NCI-H128 (cell line): ENCODE data around the gene GLT8D2.

Experiments
- DNase-seq: peaks from one replicate; lab custom pipeline; 2025; ENCODE audit not compliant: unreplicated experiment; lab: John Stamatoyannopoulos, UW

The GLT8D2 gene

GRCh38 chr12:104003596-104003995 lies 46.4 kb downstream of the GLT8D2 start:
- DNase-seq = no peak

GRCh38 chr12:104002686-104003085 lies 47.3 kb downstream of the GLT8D2 start:
- no peak for DNase-seq

- DNase-seq = no peak
Observed at GRCh38 chr12:104000807-104001434, 49.1 kb downstream of the GLT8D2 start.

DNA sequence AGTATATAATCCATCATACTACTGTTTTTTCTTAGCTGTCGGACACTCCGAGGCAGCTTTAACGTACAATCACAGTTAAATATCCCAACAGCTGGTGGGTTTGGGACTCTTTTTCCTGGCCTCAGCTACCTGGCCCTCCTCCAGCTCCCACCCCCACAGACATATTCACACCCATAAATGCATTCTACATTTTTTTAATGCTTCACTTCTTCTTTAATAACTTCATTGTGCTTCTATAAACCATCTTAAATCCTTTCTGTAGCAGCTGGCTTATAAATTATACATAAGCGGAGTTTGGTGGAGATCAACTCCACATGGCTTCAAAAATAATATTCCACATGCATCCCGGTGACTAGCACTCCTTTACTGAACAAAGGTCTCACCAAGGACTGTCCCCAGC lies 51.0 kb downstream of the GLT8D2 start:
- DNase-seq = no peak

- no peak for DNase-seq
Observed at GRCh38 chr12:103997286-103997900, 52.6 kb downstream of the GLT8D2 start.

GRCh38 chr12:103996595-103996994 lies 53.4 kb downstream of the GLT8D2 start:
- no peak for DNase-seq

- DNase-seq = no peak
Observed at GRCh38 chr12:103994235-103994634, 55.8 kb downstream of the GLT8D2 start.

DNA sequence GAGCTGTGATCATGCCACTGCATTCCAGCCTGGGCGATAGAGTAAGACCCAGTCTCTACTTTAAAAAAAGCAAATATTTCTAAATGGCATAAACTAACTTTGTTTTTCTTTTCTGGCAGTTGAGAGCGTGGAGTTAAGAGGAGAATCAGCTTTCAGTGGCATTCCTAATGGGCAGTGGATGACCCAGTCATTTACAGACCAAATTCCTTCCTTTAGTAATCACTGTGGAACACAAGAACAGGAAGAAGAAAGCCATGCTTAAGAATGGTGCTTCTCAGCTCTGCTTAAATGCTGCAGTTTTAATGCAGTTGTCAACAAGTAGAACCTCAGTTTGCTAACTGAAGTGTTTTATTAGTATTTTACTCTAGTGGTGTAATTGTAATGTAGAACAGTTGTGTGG lies 63.2 kb downstream of the GLT8D2 start:
- no peak for DNase-seq

GRCh38 chr12:103978384-103978982 lies 71.5 kb downstream of the GLT8D2 start:
- no peak for DNase-seq

- no peak for DNase-seq
Observed at GRCh38 chr12:103975368-103975767, 74.6 kb downstream of the GLT8D2 start.

DNA sequence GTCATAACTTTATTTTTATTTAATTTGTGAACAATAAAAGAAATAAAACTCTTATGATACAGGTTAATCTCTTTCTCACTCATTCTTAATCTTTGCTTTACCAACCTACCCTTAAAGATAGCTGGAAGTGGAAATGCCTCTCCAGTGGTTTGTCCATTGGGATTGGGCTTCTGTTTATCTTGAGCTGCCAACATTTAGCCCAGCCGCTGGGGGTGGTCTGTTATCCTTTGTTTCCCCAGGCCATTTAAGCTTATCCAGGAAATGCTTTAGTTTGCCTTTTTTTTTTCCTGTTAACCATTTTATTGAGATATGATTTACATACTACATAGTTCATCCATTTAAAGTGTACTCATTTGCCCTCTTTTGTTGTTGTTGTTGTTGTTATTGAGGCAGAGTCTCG lies 76.1 kb downstream of the GLT8D2 start:
- DNase-seq = no peak

DNA sequence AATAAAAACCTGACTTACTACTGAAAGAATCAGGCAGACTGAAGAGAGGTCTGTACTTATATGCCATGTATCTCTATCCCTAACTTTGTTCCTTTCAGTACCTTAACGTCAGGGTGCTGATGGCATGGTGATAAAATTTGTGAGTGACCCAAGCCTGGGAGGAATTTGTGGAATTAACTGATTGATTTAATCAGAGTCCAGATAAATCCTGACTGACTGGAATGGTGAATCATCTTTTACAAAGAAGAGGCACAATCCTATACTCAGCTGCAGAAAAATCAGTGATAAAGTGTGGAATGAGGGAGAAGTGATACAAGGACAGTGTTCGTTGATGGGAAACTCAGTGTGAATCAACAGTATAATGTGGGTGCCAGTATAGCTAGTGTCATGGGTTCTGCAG lies 80.6 kb downstream of the GLT8D2 start:
- DNase-seq = no peak

DNA sequence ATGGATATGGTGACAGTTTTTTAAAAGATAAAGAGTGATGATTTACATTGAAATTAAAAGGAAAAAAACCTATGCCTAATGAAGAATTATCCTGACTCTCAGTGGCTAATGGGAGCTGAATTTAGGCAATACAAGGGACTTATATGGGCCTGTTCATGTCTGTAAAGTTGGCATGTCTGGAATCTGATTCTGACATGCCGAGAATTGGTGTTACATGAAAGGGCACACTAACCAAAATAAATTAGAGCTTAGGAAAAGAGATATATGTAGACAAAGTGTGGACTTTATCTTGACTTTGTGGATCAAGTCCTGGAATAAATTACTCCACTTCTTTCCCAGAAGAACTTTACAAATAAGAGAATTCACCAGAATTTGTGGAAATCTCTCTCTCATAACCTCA lies 83.3 kb downstream of the GLT8D2 start:
- no peak for DNase-seq

DNA sequence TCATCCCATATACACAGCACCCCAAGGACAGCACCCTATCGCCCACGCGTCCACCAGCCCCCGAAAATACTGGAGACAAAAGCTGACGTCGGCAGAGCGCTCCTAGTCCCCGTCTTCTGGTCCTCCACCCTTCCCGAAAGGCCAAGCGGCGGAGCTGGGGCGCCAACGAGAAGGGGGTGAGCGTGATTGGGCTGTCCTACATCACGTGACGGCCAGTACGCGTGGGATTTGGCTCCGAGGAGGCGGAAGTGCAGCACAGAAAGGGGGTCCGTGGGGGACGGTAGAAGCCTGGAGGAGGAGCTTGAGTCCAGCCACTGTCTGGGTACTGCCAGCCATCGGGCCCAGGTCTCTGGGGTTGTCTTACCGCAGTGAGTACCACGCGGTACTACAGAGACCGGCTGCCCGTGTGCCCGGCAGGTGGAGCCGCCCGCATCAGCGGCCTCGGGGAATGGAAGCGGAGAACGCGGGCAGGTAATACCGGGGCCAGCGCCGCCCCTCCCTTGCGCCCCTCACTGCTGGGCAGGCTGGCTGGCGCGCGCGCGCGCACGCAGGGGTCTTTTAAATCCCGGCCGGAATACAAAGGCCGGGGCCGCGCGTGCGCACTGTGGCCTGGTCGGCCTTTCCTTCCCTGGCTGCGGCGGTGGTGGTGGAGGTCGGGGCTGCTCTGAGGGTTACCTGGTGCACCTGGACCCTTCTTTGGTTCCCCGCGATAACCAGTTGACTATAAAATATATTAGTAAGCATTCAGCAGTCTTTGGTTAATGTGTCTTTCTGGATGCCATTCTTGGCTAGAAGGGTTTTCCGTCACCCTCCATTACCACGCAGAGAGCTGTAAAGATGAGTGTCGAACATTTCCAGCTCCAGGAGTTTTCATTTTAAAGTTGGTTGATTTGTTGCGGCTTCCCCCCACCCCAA lies 84.1 kb downstream of the GLT8D2 start, which contains the start of gene TDG:
Gene TDG (plus strand): TSS at position 283 of the 915 bp plus-strand sequence. CDS start 166 bp downstream, at position 449.
- peak; percentile 96 for DNase-seq

DNA sequence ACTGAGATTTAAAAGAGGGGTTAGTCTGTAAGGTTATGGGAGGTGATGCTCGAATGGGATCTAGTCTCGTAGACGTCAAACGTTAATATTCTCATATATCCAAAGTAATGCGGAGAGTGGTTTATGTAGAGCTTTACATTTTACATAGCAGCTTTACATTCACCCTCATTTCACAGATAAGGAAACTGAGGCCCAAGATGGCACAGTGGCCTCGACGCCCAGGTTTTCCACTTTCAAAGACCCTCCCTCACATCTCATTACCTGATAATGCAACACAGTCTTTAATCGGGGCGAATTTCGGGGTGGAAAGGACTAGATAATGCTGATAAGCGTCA lies 84.8 kb downstream of the GLT8D2 start:
- no peak for DNase-seq

- DNase-seq = no peak
Observed at GRCh38 chr12:103964805-103965204, 85.2 kb downstream of the GLT8D2 start.

- no peak for DNase-seq
Observed at GRCh38 chr12:103962493-103962892, 87.5 kb downstream of the GLT8D2 start.

GRCh38 chr12:103960616-103961227 lies 89.3 kb downstream of the GLT8D2 start:
- DNase-seq = no peak

DNA sequence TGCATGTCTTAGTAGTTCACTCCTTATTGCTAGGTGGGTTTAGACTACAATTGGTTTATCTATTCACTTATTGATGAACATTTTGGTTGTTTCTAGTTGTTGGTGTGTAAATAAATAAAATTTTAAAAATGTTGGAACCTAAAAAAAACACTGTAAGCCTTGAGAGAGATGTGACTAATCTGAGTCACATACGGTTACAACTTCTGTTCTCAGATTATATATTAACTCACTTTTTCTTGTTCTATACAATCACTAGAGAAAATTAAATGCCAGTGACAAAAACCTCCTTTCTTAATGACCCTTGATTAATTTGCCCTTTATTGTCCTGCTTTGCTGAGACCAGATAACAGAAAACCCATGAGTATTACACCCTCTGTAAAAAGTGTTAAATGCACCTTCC lies 91.4 kb downstream of the GLT8D2 start:
- DNase-seq = no peak

GRCh38 chr12:103957865-103958388 lies 92.1 kb downstream of the GLT8D2 start:
- DNase-seq = no peak

DNA sequence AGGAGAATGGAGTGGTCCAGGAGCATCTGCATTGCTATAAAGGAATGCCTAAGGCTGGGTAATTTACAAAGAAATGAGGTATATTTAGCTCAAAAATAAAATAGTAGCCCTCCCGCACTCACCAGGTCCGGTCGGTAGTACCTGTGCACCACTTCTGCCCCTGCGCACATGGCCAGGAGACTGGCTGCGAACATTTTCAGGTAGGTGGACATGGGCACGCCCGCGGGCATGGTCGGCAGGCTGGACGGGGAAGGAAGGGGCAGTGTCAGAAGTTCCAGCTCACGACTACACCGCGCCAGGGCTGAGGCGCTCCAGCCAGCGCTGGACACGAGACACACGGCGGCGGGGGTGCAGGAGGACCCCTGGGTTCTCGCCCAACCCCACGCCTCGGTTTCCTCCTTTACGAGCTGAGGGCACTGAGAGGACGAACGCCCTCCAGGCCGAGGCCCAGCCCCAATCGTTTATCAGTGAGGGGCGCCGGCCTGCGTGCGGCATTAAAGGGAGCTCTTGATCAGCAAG lies 93.4 kb downstream of the GLT8D2 start:
- DNase-seq = no peak
